Ovary (tissue), 9 donors: ENCODE data around the gene AKAP8L. TPM values are rescaled to one million over a fixed set of nuclear protein-coding genes. Genes with fewer than 3 reads are reported as not detected.

ENCODE experiments used
- DNase-seq, 5 donors: peaks; one replicate each; pipeline ENCODE4 v3.0.0-alpha.2; 2019 to 2020
- H3K27ac ChIP-seq, 2 donors: fragments of 200-600 bp; one replicate each; pipeline versions ENCODE4 v1.5.1 to v1.8.0; 2019 to 2022
- H3K27me3 ChIP-seq: fragments of 200-600 bp; one replicate; pipeline ENCODE4 v1.8.0; 2022
- H3K36me3 ChIP-seq: fragments of 200-600 bp; sonication (generic); one replicate; pipeline ENCODE4 v1.5.1; 2019
- H3K4me1 ChIP-seq: one replicate; pipeline ENCODE4 v1.8.1; 2013; ENCODE audit warnings: mild to moderate bottlenecking, moderate library complexity; ENCODE audit not compliant: insufficient read depth
- H3K4me3 ChIP-seq: fragments of 200-600 bp; sonication (generic); one replicate; pipeline ENCODE4 v1.5.1; 2017
- H3K9me3 ChIP-seq, 2 donors: fragments of 200-600 bp in 1 of 2; sonication (generic) in 1 of 2; one replicate each; pipeline versions ENCODE4 v1.5.1 to v1.8.1; 2013 to 2019; ENCODE audit warnings: mild to moderate bottlenecking in 1 of 2, moderate library complexity in 1 of 2
- CTCF ChIP-seq, 3 donors: fragments of 450-650 bp in 2 of 3; fragments of 200-600 bp in 1 of 3; IDR thresholded peaks; one replicate each; pipeline versions ENCODE4 v1.5.1 to v1.8.0; 2016 to 2022; ENCODE audit warnings: antibody characterized with exemption in 3 of 3, mild to moderate bottlenecking in 1 of 3
- EP300 ChIP-seq: sonication (generic); formaldehyde crosslinking; IDR thresholded peaks from one replicate; pipeline ENCODE4 v1.6.1; 2017; ENCODE audit warnings: antibody characterized with exemption
- POLR2A ChIP-seq: fragments of 450-650 bp; IDR thresholded peaks from one replicate; pipeline ENCODE4 v1.6.1; 2017; ENCODE audit warnings: antibody characterized with exemption, mild to moderate bottlenecking, moderate library complexity
- WGBS, 3 donors: extraction: QIAGEN DNeasy Blood & Tissue Kit in 1 of 3; methylation state at CpG; one replicate each; pipeline versions ENCODE4 v1.1.5 to v1.1.7; 2013 to 2017; 5-methylcytosine and 5-hydroxymethylcytosine counted together
- intact Hi-C, 4 donors: fragments of 100-400 bp; cut with DNase I; formaldehyde crosslinking; loops; one replicate each; pipeline versions ENCODE4 v1.11.0 to v1.15.1; 2022 to 2023
- polyA plus RNA-seq, 2 donors: library from polyadenylated mRNA; stranded (reverse); fragments of 200-250 nt in 1 of 2; fragments of 350-450 nt in 1 of 2; fragmentation: Illumina TruSeq in 1 of 2; extraction: RNeasy Lipid Tissue Mini Kit (QIAGEN cat#74804) in 1 of 2; gene quantifications; one replicate each; pipeline ENCODE4 v1.2.3, GENCODE V29; 2013 to 2014
- total RNA-seq, 7 donors: library from RNA; depleted of rRNA in 2 of 7; stranded (reverse); fragments of >200 nt in 2 of 7; fragmentation: NEBNext Ultra II Directional in 3 of 7; extraction: Animal tissue kit (Norgen Biotek cat#: 25700) in 3 of 7; gene quantifications; one replicate each; pipeline versions ENCODE4 v1.1.0 to v1.2.4, GENCODE V29; 2016 to 2023
- donor health status: DM: no; HTN: no; CAD: no; lungs with moderate emphysema.
- donor health status: DM: no; HTN: no; CAD: no.
- donor health status: Bipolar disorder and iron deficiency.
- donor health status: DM: yes; HTN: yes; CAD: no.
- donor health status: DM: no; HTN: no; CAD: no.
- donor health status: DM: yes; HTN: yes; CAD: no.

The AKAP8L gene
- total and polyA plus RNA-seq, 9 donors: 70.3 to 121 (median 93.0) TPM

- DNase-seq: no peak
- intact Hi-C loops: loop anchor here in 2 of 4 donors (5.0 to 10.0 kb wide), 3 partner anchors 61 to 181 kb away; no protein-coding TSS in a partner anchor
- H3K4me3 ChIP-seq: no peak overlapping the region
- no peak for TF ChIP-seq EP300
- TF ChIP-seq CTCF (IDR thresholded peaks at IDR 0.05): no peak
- no peak for TF ChIP-seq POLR2A
- no peaks in the 10 kb centered on the region for H3K36me3 ChIP-seq
- no peaks in the 10 kb centered on the region for H3K9me3 ChIP-seq
- H3K27me3 ChIP-seq: no peaks in the 10 kb centered on the region
- 85 to 87% (median 85%) methylated on average over 22 of the region's 22 CpGs for WGBS, 3 donors
- H3K4me1 ChIP-seq: peaks cover 22% of the 10 kb centered on the region
- H3K27ac ChIP-seq: no peak overlapping the region
Measured at GRCh38 chr19:15373644-15374043, 45.1 kb downstream of the AKAP8L start.

- intact Hi-C loops: loop anchor here in 2 of 4 donors (5.0 to 10.0 kb wide), 3 partner anchors 62 to 182 kb away; no protein-coding TSS in a partner anchor
- H3K4me1 ChIP-seq: peaks cover 20% of the 10 kb centered on the region
- no peaks in the 10 kb centered on the region for H3K9me3 ChIP-seq
- DNase-seq: no peak
- no peaks in the 10 kb centered on the region for H3K27me3 ChIP-seq
- no peak overlapping the region for H3K27ac ChIP-seq
- no peak overlapping the region for H3K4me3 ChIP-seq
- WGBS, 3 donors: 89 to 91% (median 91%) methylated on average over 30 of the region's 30 CpGs
- H3K36me3 ChIP-seq: no peaks in the 10 kb centered on the region
- no peak for TF ChIP-seq POLR2A
- no peak for TF ChIP-seq EP300
- TF ChIP-seq CTCF (IDR thresholded peaks at IDR 0.05): no peak
Measured at GRCh38 chr19:15372891-15373301, 45.9 kb downstream of the AKAP8L start.

- TF ChIP-seq CTCF (IDR thresholded peaks at IDR 0.05) (no peak), EP300 (no peak), POLR2A (no peak)
- no peak for DNase-seq
Measured at GRCh38 chr19:15372470-15372869, 46.3 kb downstream of the AKAP8L start.

GRCh38 chr19:15371786-15372380, 46.9 kb downstream of the AKAP8L start:
- TF ChIP-seq POLR2A: no peak
- no peak for TF ChIP-seq EP300
- TF ChIP-seq CTCF (IDR thresholded peaks at IDR 0.05): no peak
- no peak for DNase-seq
- Histone ChIP-seq H3K4me3 (no peak overlapping the region), H3K36me3 (no peaks in the 10 kb centered on the region), H3K9me3 (no peaks in the 10 kb centered on the region), H3K27ac (no peak overlapping the region), H3K4me1 (peaks cover 13% of the 10 kb centered on the region), H3K27me3 (no peaks in the 10 kb centered on the region)
- intact Hi-C loops: loop anchor here in 2 of 4 donors (5.0 to 10.0 kb wide), 3 partner anchors 63 to 183 kb away; no protein-coding TSS in a partner anchor
- 87 to 94% (median 90%) methylated on average over 17 of the region's 17 CpGs for WGBS, 3 donors

More at GRCh38 chr19:15372470-15372869, 46.3 kb downstream of the AKAP8L start:
- Histone ChIP-seq H3K27me3 (no peaks in the 10 kb centered on the region), H3K4me1 (peaks cover 17% of the 10 kb centered on the region), H3K4me3 (no peak overlapping the region), H3K36me3 (no peaks in the 10 kb centered on the region), H3K9me3 (no peaks in the 10 kb centered on the region), H3K27ac (no peak overlapping the region)
- intact Hi-C loops: loop anchor here in 2 of 4 donors (5.0 to 10.0 kb wide), 3 partner anchors 62 to 182 kb away; no protein-coding TSS in a partner anchor
- 87 to 94% (median 93%) methylated on average over 14 of the region's 14 CpGs for WGBS, 3 donors
